H9 (cell line): ENCODE data around the gene DMXL1. TPM values are rescaled to one million over a fixed set of nuclear protein-coding genes. Genes with fewer than 3 reads are reported as not detected.

Experiments
- DNase-seq: peaks from one replicate; pipeline ENCODE4 v3.0.0-alpha.2; 2017
- H2AFZ ChIP-seq: one replicate; pipeline ENCODE4 v1.6.1; 2013; ENCODE audit warnings: mild to moderate bottlenecking, low read length, control low read depth, moderate library complexity
- H2AK5ac ChIP-seq: 2 replicates; pipeline ENCODE4 v1.6.1; 2013; ENCODE audit warnings: low read length, control low read depth, mixed read lengths; ENCODE audit not compliant: insufficient read length
- H2BK120ac ChIP-seq: one replicate; pipeline ENCODE4 v1.6.1; 2013; ENCODE audit warnings: low read depth, mild to moderate bottlenecking, low read length, control low read depth, inconsistent platforms; ENCODE audit not compliant: poor library complexity, severe bottlenecking
- H2BK12ac ChIP-seq: 2 replicates; pipeline ENCODE4 v1.6.1; 2013; ENCODE audit warnings: low read length, control low read depth, mixed read lengths, low read depth; ENCODE audit not compliant: insufficient read length
- H2BK15ac ChIP-seq: 2 replicates; pipeline ENCODE4 v1.6.1; 2013; ENCODE audit warnings: low read depth, low read length, control low read depth
- H2BK20ac ChIP-seq: one replicate; pipeline ENCODE4 v1.6.1; 2013; ENCODE audit warnings: low read depth, mild to moderate bottlenecking, low read length, control low read depth, inconsistent platforms; ENCODE audit not compliant: poor library complexity, severe bottlenecking
- H2BK5ac ChIP-seq: 2 replicates; pipeline ENCODE4 v1.6.1; 2013; ENCODE audit warnings: low read length, control low read depth, mixed read lengths; ENCODE audit not compliant: insufficient read length
- H3K14ac ChIP-seq: 2 replicates; pipeline ENCODE4 v1.6.1; 2013; ENCODE audit warnings: low read length, control low read depth; ENCODE audit not compliant: insufficient read depth
- H3K18ac ChIP-seq: 2 replicates; pipeline ENCODE4 v1.6.1; 2013; ENCODE audit warnings: low read depth, mild to moderate bottlenecking, mixed read lengths, low read length, control low read depth; ENCODE audit not compliant: insufficient read length
- H3K23ac ChIP-seq: 2 replicates; pipeline ENCODE4 v1.6.1; 2013; ENCODE audit warnings: low read length, control low read depth, mixed read lengths, low read depth; ENCODE audit not compliant: insufficient read length
- H3K23me2 ChIP-seq: 2 replicates; pipeline ENCODE4 v1.6.1; 2013; ENCODE audit warnings: low read depth, mild to moderate bottlenecking, mixed read lengths, low read length, control low read depth; ENCODE audit not compliant: insufficient read length, poor library complexity, severe bottlenecking
- H3K27ac ChIP-seq: 2 replicates; pipeline ENCODE4 v1.5.1; 2013; ENCODE audit warnings: low read length, control low read depth, mixed read lengths, low read depth; ENCODE audit not compliant: insufficient read length
- H3K27me3 ChIP-seq: 2 replicates; pipeline ENCODE4 v1.6.1; 2013; ENCODE audit warnings: low read length, control low read depth, inconsistent platforms; ENCODE audit not compliant: insufficient read depth
- H3K4ac ChIP-seq: 2 replicates; pipeline ENCODE4 v1.6.1; 2013; ENCODE audit warnings: low read depth, mild to moderate bottlenecking, control low read depth, inconsistent platforms, low read length, moderate library complexity
- H3K4me1 ChIP-seq: 2 replicates; pipeline ENCODE4 v1.6.1; 2013; ENCODE audit warnings: low read length, control low read depth, inconsistent platforms; ENCODE audit not compliant: insufficient read depth
- H3K4me2 ChIP-seq: 2 replicates; pipeline ENCODE4 v1.6.1; 2013; ENCODE audit warnings: low read length, control low read depth, mixed read lengths; ENCODE audit not compliant: insufficient read length, insufficient read depth
- H3K56ac ChIP-seq: 2 replicates; pipeline ENCODE4 v1.6.1; 2013; ENCODE audit warnings: low read depth, mild to moderate bottlenecking, mixed read lengths, low read length, control low read depth; ENCODE audit not compliant: insufficient read length
- H3K79me1 ChIP-seq: 2 replicates; pipeline ENCODE4 v1.6.1; 2013; ENCODE audit warnings: low read depth, mild to moderate bottlenecking, moderate library complexity, low read length, control low read depth, inconsistent platforms; ENCODE audit not compliant: insufficient read depth, poor library complexity, severe bottlenecking
- H3K79me2 ChIP-seq: 2 replicates; pipeline ENCODE4 v1.6.1; 2013; ENCODE audit warnings: low read length, control low read depth, inconsistent platforms; ENCODE audit not compliant: insufficient read depth
- H3K9ac ChIP-seq: 2 replicates; pipeline ENCODE4 v1.6.1; 2013; ENCODE audit warnings: low read length, control low read depth, mixed read lengths; ENCODE audit not compliant: insufficient read length; ENCODE audit errors: extremely low read depth
- H3K9me3 ChIP-seq: one replicate; pipeline ENCODE4 v1.6.1; 2013; ENCODE audit warnings: low read depth, low read length, inconsistent platforms; ENCODE audit not compliant: control insufficient read depth
- H3T11ph ChIP-seq: one replicate; pipeline ENCODE4 v1.6.1; 2013; ENCODE audit warnings: mild to moderate bottlenecking, low read length, control low read depth, inconsistent platforms
- H4K20me1 ChIP-seq: one replicate; pipeline ENCODE4 v1.6.1; 2013; ENCODE audit not compliant: control insufficient read depth, insufficient read length, insufficient read depth
- H4K5ac ChIP-seq: 2 replicates; pipeline ENCODE4 v1.6.1; 2013; ENCODE audit warnings: low read depth, mild to moderate bottlenecking, mixed read lengths, low read length, control low read depth; ENCODE audit not compliant: insufficient read length
- H4K8ac ChIP-seq: replicated peaks from 2 replicates; pipeline ENCODE4 v1.6.1; 2013; ENCODE audit warnings: low read length, control low read depth, mixed read lengths, low read depth; ENCODE audit not compliant: insufficient read length
- H4K91ac ChIP-seq: 2 replicates; pipeline ENCODE4 v1.6.1; 2013; ENCODE audit warnings: low read depth, mild to moderate bottlenecking, moderate library complexity, mixed read lengths, low read length, control low read depth; ENCODE audit not compliant: insufficient read length
- H3K27ac Mint-ChIP-seq, 3 experiments: 2 replicates in 2 of 3; 3 replicates in 1 of 3; pipeline ENCODE4 v1.8.0; 2020 to 2021; ENCODE audit warnings: mixed read lengths in 3 of 3, mild to moderate bottlenecking in 1 of 3, moderate library complexity in 1 of 3
- H3K27me3 Mint-ChIP-seq: 2 replicates; pipeline ENCODE4 v1.8.0; 2021; ENCODE audit warnings: low read depth, mild to moderate bottlenecking, moderate library complexity, mixed read lengths
- H3K36me3 Mint-ChIP-seq, 3 experiments: 2 replicates in 2 of 3; 3 replicates in 1 of 3; pipeline ENCODE4 v1.8.0; 2020 to 2021; ENCODE audit warnings: low read depth in 3 of 3, mixed read lengths in 3 of 3; ENCODE audit not compliant: insufficient read depth in 1 of 3
- H3K4me1 Mint-ChIP-seq, 2 experiments: 2 replicates each; pipeline ENCODE4 v1.8.0; 2020; ENCODE audit warnings: mixed read lengths in 2 of 2
- H3K4me3 Mint-ChIP-seq, 2 experiments: 2 replicates in 1 of 2; 3 replicates in 1 of 2; pipeline ENCODE4 v1.8.0; 2020 to 2021; ENCODE audit warnings: mild to moderate bottlenecking in 2 of 2, mixed read lengths in 2 of 2, moderate library complexity in 1 of 2
- H3K9me3 Mint-ChIP-seq, 2 experiments: 2 replicates in 1 of 2; 3 replicates in 1 of 2; pipeline ENCODE4 v1.8.0; 2020; ENCODE audit warnings: mild to moderate bottlenecking in 2 of 2, mixed read lengths in 2 of 2, moderate library complexity in 1 of 2
- WGBS: extraction: QIAGEN DNeasy Blood & Tissue Kit; methylation state at CpG from one replicate; pipeline ENCODE4 v1.1.7; 2013; ENCODE audit warnings: missing lambda C conversion rate, low lambda C conversion rate, mixed read lengths; ENCODE audit not compliant: insufficient read length; ENCODE audit errors: extremely low coverage; 5-methylcytosine and 5-hydroxymethylcytosine counted together
- total RNA-seq: library from RNA; stranded (reverse); gene quantifications from 2 replicates; pipeline ENCODE4 v1.2.1, GENCODE V29; 2021
- TF ChIP-seq, protein P1 (sequence below): fragments of 200-600 bp; sonication (generic); conservative IDR thresholded peaks from 3 replicates; pipeline ENCODE4 v1.8.0; 2021; ENCODE audit warnings: antibody characterized with exemption, mild to moderate bottlenecking

Gene DMXL1
- total RNA-seq, 1 experiment from 2014 or later, result 63.5 TPM

DNA sequence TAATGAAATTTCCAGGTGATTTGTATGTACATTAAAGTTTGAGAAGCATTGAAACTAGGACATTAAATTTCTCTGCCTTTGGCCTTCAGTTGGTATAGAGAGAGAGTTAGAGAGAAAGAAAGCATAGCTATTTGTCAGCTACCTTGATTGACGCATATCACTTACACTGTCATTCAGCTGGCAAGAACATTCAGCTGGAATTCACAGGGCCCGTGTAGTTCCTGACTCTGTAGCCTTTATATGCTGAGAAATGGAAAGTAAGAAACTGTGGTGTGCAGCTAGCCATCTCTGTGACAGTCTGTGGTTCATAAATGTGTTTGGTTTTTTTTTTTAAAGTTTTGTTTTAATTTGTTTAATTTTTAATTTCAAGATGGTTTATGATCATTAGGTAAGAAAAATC lies 58.9 kb downstream of the DMXL1 start:
- Histone ChIP-seq H3K79me2 (no peaks in the 10 kb centered on the region), H3K14ac (no peak overlapping the region), H3K56ac (no peak overlapping the region), H2BK12ac (no peak overlapping the region), H3K4me2 (no peak overlapping the region), H3K27ac (no peak overlapping the region), H3T11ph (no peak overlapping the region), H4K8ac (no peak overlapping the region), H3K23ac (no peak overlapping the region), H2BK20ac (no peak overlapping the region), H3K23me2 (no peaks in the 10 kb centered on the region), H2AFZ (no peak overlapping the region), H4K20me1 (no peaks in the 10 kb centered on the region), H4K5ac (no peak overlapping the region), H3K9ac (no peak overlapping the region), H3K27me3 (no peaks in the 10 kb centered on the region), H2AK5ac (no peak overlapping the region), H3K9me3 (no peaks in the 10 kb centered on the region), H4K91ac (no peak overlapping the region), H3K4ac (no peak overlapping the region), H3K4me1 (no peaks in the 10 kb centered on the region), H3K18ac (no peak overlapping the region), H2BK5ac (no peak overlapping the region), H2BK120ac (no peak overlapping the region), H2BK15ac (no peak overlapping the region), H3K79me1 (no peaks in the 10 kb centered on the region)
- no CpG with 5 or more reads among the region's 2 CpGs for WGBS
- Mint-ChIP-seq H3K9me3 (peaks cover 0 to 2% of the 10 kb centered on the region in 2 experiments; a peak in 2 of 5 replicates), H3K27ac (no peak overlapping the region), H3K4me1 (no peaks in the 10 kb centered on the region), H3K4me3 (no peak overlapping the region), H3K36me3 (peaks cover 25 to 67% (median 48%) of the 10 kb centered on the region in 3 experiments), H3K27me3 (no peaks in the 10 kb centered on the region)
- DNase-seq, result no peak
- TF ChIP-seq, protein P1, sequence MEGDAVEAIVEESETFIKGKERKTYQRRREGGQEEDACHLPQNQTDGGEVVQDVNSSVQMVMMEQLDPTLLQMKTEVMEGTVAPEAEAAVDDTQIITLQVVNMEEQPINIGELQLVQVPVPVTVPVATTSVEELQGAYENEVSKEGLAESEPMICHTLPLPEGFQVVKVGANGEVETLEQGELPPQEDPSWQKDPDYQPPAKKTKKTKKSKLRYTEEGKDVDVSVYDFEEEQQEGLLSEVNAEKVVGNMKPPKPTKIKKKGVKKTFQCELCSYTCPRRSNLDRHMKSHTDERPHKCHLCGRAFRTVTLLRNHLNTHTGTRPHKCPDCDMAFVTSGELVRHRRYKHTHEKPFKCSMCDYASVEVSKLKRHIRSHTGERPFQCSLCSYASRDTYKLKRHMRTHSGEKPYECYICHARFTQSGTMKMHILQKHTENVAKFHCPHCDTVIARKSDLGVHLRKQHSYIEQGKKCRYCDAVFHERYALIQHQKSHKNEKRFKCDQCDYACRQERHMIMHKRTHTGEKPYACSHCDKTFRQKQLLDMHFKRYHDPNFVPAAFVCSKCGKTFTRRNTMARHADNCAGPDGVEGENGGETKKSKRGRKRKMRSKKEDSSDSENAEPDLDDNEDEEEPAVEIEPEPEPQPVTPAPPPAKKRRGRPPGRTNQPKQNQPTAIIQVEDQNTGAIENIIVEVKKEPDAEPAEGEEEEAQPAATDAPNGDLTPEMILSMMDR, result no peak
